K562 (cell line): ENCODE results near the gene SPEG. TPM values are rescaled to one million over a fixed set of nuclear protein-coding genes. Genes with fewer than 3 reads are reported as not detected.

Experiments
- ATAC-seq: fragments of 200-7000 bp; cut with Tn5 transposase; 3 replicates; pipeline ENCODE4 v1.9.1; 2020; ENCODE audit warnings: moderate library complexity
- BruUV-seq: library from RNA; stranded (reverse); fragments of 400-500 nt; replicated peaks from 2 replicates; lab custom pipeline; 2021; lab: Mats Ljungman, UMichigan
- CTCF ChIA-PET: fragments of 300-600 bp; formaldehyde crosslinking; extraction: SDS; loops from one replicate; lab custom pipeline; 2021; ENCODE audit warnings: low intra/inter-chr PET ratio; lab: Yijun Ruan, JAX
- POLR2A ChIA-PET: fragments of 300-600, 350-650 bp; sonication (Branson Sonifier 250); formaldehyde crosslinking; extraction: SDS; loops from one replicate; lab custom pipeline; 2021; ENCODE audit warnings: antibody characterized with exemption, inconsistent platforms; lab: Yijun Ruan, JAX
- DNase-seq, 4 experiments: peaks; one replicate each; pipeline versions ENCODE4 v3.0.0 to v3.0.0-alpha.2; 2011 to 2018; ENCODE audit warnings: low spot score in 3 of 4, mixed read lengths in 3 of 4; ENCODE audit errors: extremely low read depth in 1 of 4
- FAIRE-seq: peaks from 2 replicates; lab custom pipeline; 2011; peaks lifted over from hg19 to GRCh38; lab: Jason Lieb, UNC
- H2AFZ ChIP-seq: 2 replicates; pipeline ENCODE4 v1.6.0; 2011; ENCODE audit warnings: low read depth, low read length, control low read depth, inconsistent platforms
- H3K27ac ChIP-seq: fragments of 200-600 bp; 3 replicates; pipeline ENCODE4 v1.8.0; 2011; ENCODE audit warnings: low read depth, mild to moderate bottlenecking, control low read depth, inconsistent platforms, low read length, moderate library complexity, mixed read lengths; ENCODE audit errors: extremely low read depth
- H3K27me3 ChIP-seq, 2 experiments: fragments of 300-600 bp in 1 of 2; 2 replicates in 1 of 2; 3 replicates in 1 of 2; pipeline versions ENCODE4 v1.6.0 to v1.8.0; 2011; ENCODE audit warnings: inconsistent platforms in 2 of 2, low read length in 2 of 2, mild to moderate bottlenecking in 1 of 2, mixed read lengths in 1 of 2, moderate library complexity in 1 of 2; ENCODE audit not compliant: control insufficient read depth in 2 of 2, insufficient read depth in 2 of 2
- H3K36me3 ChIP-seq: fragments of 300-600 bp; 3 replicates; pipeline ENCODE4 v1.8.0; 2011; ENCODE audit warnings: mild to moderate bottlenecking, low read length, inconsistent platforms; ENCODE audit not compliant: control insufficient read depth, insufficient read depth
- H3K4me1 ChIP-seq, 2 experiments: fragments of 200-600 bp in 1 of 2; replicated peaks in 1 of 2; 2 replicates in 1 of 2; 3 replicates in 1 of 2; pipeline versions ENCODE4 v1.5.1 to v1.8.0; 2011; ENCODE audit warnings: inconsistent platforms in 2 of 2, low read length in 2 of 2, mild to moderate bottlenecking in 1 of 2, mixed read lengths in 1 of 2, moderate library complexity in 1 of 2; ENCODE audit not compliant: control insufficient read depth in 2 of 2, insufficient read depth in 2 of 2
- H3K4me2 ChIP-seq: 2 replicates; pipeline ENCODE4 v1.6.1; 2011; ENCODE audit warnings: low read length, control low read depth, inconsistent platforms, mixed read lengths; ENCODE audit not compliant: insufficient read depth
- H3K4me3 ChIP-seq: fragments of 200-600 bp; sonication (generic), shearing (Covaris generic); 2 replicates; pipeline ENCODE4 v1.5.1; 2016; ENCODE audit warnings: control low read depth, inconsistent platforms
- H3K79me2 ChIP-seq: fragments of 200-600 bp; 3 replicates; pipeline ENCODE4 v1.8.0; 2011; ENCODE audit warnings: low read length, inconsistent platforms; ENCODE audit not compliant: control insufficient read depth, insufficient read depth
- H3K9ac ChIP-seq, 2 experiments: 2 replicates each; pipeline versions ENCODE4 v1.6.0 to v1.6.1; 2011; ENCODE audit warnings: low read depth in 2 of 2, low read length in 2 of 2, control low read depth in 1 of 2, inconsistent platforms in 1 of 2, mild to moderate bottlenecking in 1 of 2, mixed read lengths in 1 of 2; ENCODE audit not compliant: insufficient read depth in 1 of 2
- H3K9me1 ChIP-seq: one replicate; pipeline ENCODE4 v1.6.0; 2011; ENCODE audit warnings: inconsistent platforms, mild to moderate bottlenecking, low read length, moderate library complexity; ENCODE audit not compliant: control insufficient read depth, insufficient read depth
- H3K9me3 ChIP-seq: replicated peaks from 2 replicates; pipeline ENCODE4 v1.5.1; 2011; ENCODE audit warnings: low read depth, low read length, inconsistent platforms; ENCODE audit not compliant: control insufficient read depth, insufficient read depth
- H4K20me1 ChIP-seq: replicated peaks from 2 replicates; pipeline ENCODE4 v1.6.1; 2011; ENCODE audit warnings: low read length, inconsistent platforms, mixed read lengths; ENCODE audit not compliant: control insufficient read depth, insufficient read depth
- CTCF ChIP-seq, 3 experiments: IDR thresholded peaks in 2 of 3; conservative IDR thresholded peaks in 1 of 3; 2 replicates each; pipeline ENCODE4 v1.5.1; 2011 to 2012; ENCODE audit warnings: low read length in 3 of 3, mild to moderate bottlenecking in 3 of 3, control low read depth in 2 of 3, improper control_type of control experiment in 1 of 3, inconsistent platforms in 1 of 3, low read depth in 1 of 3, mixed read lengths in 1 of 3, moderate library complexity in 1 of 3; ENCODE audit not compliant: insufficient read depth in 2 of 3
- NFRKB ChIP-seq: fragments of 450-650 bp; IDR thresholded peaks from 2 replicates; pipeline ENCODE4 v1.6.1; 2016; ENCODE audit warnings: low read depth
- PKNOX1 ChIP-seq: fragments of 450-650 bp; IDR thresholded peaks from 2 replicates; pipeline ENCODE4 v1.6.1; 2016
- RAD21 ChIP-seq, 2 experiments: fragments of 250-450 bp in 1 of 2; fragments of 450-650 bp in 1 of 2; sonication (Bioruptor Pico) in 1 of 2; formaldehyde crosslinking in 1 of 2; IDR thresholded peaks in 1 of 2; conservative IDR thresholded peaks in 1 of 2; 2 replicates each; pipeline versions ENCODE4 v1.4.0 to v1.8.0; 2020 to 2022; ENCODE audit warnings: mild to moderate bottlenecking in 2 of 2, moderate library complexity in 1 of 2
- REST ChIP-seq, 2 experiments: fragments of 450-650 bp; formaldehyde crosslinking in 1 of 2; IDR thresholded peaks; 2 replicates each; pipeline versions ENCODE4 v1.4.0 to v1.6.1; 2014 to 2020; ENCODE audit warnings: mild to moderate bottlenecking in 2 of 2, borderline replicate concordance in 1 of 2, low read depth in 1 of 2
- TAF7 ChIP-seq: fragments of 450-650 bp; IDR thresholded peaks from 2 replicates; pipeline ENCODE4 v1.6.1; 2016; ENCODE audit warnings: missing genetic modification characterization, missing compliant biosample characterization
- ZBTB33 ChIP-seq: sonication (generic); formaldehyde crosslinking; IDR thresholded peaks from 2 replicates; pipeline ENCODE4 v1.8.1; 2023; ENCODE audit warnings: mild to moderate bottlenecking, missing genetic modification reagents
- ZNF24 ChIP-seq: fragments of 450-650 bp; IDR thresholded peaks from 2 replicates; pipeline ENCODE4 v1.6.1; 2016
- WGBS: fragments of 100-300 bp; shearing (Covaris generic); methylation state at CpG from one replicate; pipeline ENCODE4 v1.1.6; 2016; ENCODE audit warnings: low coverage, mixed read lengths; ENCODE audit not compliant: insufficient coverage; ENCODE audit errors: missing lambda C conversion rate; 5-methylcytosine and 5-hydroxymethylcytosine counted together
- in situ Hi-C: fragments of 300-500 bp; cut with MboI; formaldehyde crosslinking; loops from 4 replicates; pipeline ENCODE4 v1.15.0; 2018; ENCODE audit warnings: inconsistent platforms, mixed read lengths
- intact Hi-C: fragments of 100-400 bp; cut with micrococcal nuclease; formaldehyde crosslinking; loops from 2 replicates; pipeline ENCODE4 v1.14.2; 2022
- polyA plus RNA-seq, 8 experiments: library from polyadenylated mRNA; depleted of rRNA in 4 of 8; stranded (reverse) in 5 of 8; unstranded in 3 of 8; fragments of >200 nt; fragmentation: Nextera tagmentation in 2 of 8; fragmentation: Illumina TruSeq in 1 of 8; extraction: Ambion mirVana in 2 of 8; extraction: Trizol in 1 of 8; gene quantifications; 2 replicates each; pipeline versions ENCODE4 v1.2.1 to v1.2.3, GENCODE V29; 2011 to 2014; ENCODE audit warnings: inconsistent platforms in 1 of 8, missing spikeins in 1 of 8
- total RNA-seq, 7 experiments: library from RNA; depleted of rRNA in 6 of 7; stranded (reverse); fragments of >200 nt in 6 of 7; fragmentation: Illumina TruSeq in 2 of 7; extraction: Trizol in 2 of 7; gene quantifications; 2 replicates each; pipeline versions ENCODE4 v1.2.1 to v1.2.3, GENCODE V29; 2011 to 2021; ENCODE audit warnings: low replicate concordance in 1 of 7

Gene SPEG
- total and polyA plus RNA-seq, 9 of the 15 experiments (the other 6 are each of a cell fraction or from before 2014, with no cell fraction given): 0.49 to 8.7 (median 3.0) TPM

- no peak overlapping the region for H3K4me3 ChIP-seq
- BruUV-seq: no TSS peak
- FAIRE-seq (no peak), ATAC-seq (peak; percentile 81), DNase-seq (peak in 2 of 4 experiments; percentile 42 to 46)
- H3K4me2 ChIP-seq: no peak overlapping the region
- in situ Hi-C loops (loop anchor here (5.0 kb wide), 1 partner anchor 127 kb away; no protein-coding TSS in a partner anchor), intact Hi-C loops (no loop called here)
- no peak overlapping the region for H2AFZ ChIP-seq
- H3K9me1 ChIP-seq: no peaks in the 10 kb centered on the region
- WGBS: 53% methylated on average over 6 of the region's 9 CpGs
- ChIA-PET CTCF (interaction anchor here (1.0 kb wide), 1 partner anchor 28 kb away, joined by 4 read pairs; no protein-coding TSS in a partner anchor), POLR2A (no interaction called here)
- no peaks in the 10 kb centered on the region for H3K36me3 ChIP-seq
- no peaks in the 10 kb centered on the region for H3K27me3 ChIP-seq
- H4K20me1 ChIP-seq: no peaks in the 10 kb centered on the region
- no peaks in the 10 kb centered on the region for H3K79me2 ChIP-seq
- no peaks in the 10 kb centered on the region for H3K9me3 ChIP-seq
- no peak overlapping the region for H3K9ac ChIP-seq
- H3K27ac ChIP-seq: no peak overlapping the region
- peaks cover 17 to 18% of the 10 kb centered on the region in 2 experiments for H3K4me1 ChIP-seq
- peak; percentile 52 to 57 (median 53) for TF ChIP-seq CTCF (IDR thresholded peaks at IDR 0.05 in 2 of 3, conservative IDR thresholded peaks at IDR 0.05 in 1 of 3; ENCODE audit: insufficient read depth in 2 of 3, low read depth in 1 of 3, low read length in 3 of 3)
- no peak for TF ChIP-seq ZNF24
- no peak for TF ChIP-seq NFRKB
- no peak for TF ChIP-seq TAF7
- TF ChIP-seq RAD21 (CRISPR knock-in tag; conservative IDR thresholded peaks at IDR 0.05 in 1 of 2, IDR thresholded peaks at IDR 0.05 in 1 of 2): peak in 1 of 2 experiments; percentile 70; a peak in 3 of 4 replicates
- TF ChIP-seq PKNOX1: peak; percentile 36; the same call in 1 of the 2 replicates
- peak; percentile 39; the same call in 1 of the 2 replicates for TF ChIP-seq REST (IDR thresholded peaks at IDR 0.05; ENCODE audit: borderline replicate concordance)
- TF ChIP-seq REST (CRISPR knock-in tag; IDR thresholded peaks at IDR 0.05; ENCODE audit: low read depth): no peak
- 0 out of 2 replicates have a peak, but pooled peaks have one; percentile 30 for TF ChIP-seq ZBTB33 (CRISPR knock-in tag)
Measured at GRCh38 chr2:219405451-219405850, 29.2 kb upstream of the SPEG start.
